HG03064 (cell line): Measurements from ENCODE around the gene CALN1.
"Not testable (repeated sequence)": the region's sequence is repeated elsewhere in the genome, so short reads cannot be mapped to it uniquely, and the experiment has no call there.

Experiments
- ATAC-seq: cut with Tn5 transposase; IDR thresholded peaks from one replicate; pipeline ENCODE4 v1.9.1; 2021; ENCODE audit warnings: low read depth; ENCODE audit not compliant: unreplicated experiment

The CALN1 gene

DNA sequence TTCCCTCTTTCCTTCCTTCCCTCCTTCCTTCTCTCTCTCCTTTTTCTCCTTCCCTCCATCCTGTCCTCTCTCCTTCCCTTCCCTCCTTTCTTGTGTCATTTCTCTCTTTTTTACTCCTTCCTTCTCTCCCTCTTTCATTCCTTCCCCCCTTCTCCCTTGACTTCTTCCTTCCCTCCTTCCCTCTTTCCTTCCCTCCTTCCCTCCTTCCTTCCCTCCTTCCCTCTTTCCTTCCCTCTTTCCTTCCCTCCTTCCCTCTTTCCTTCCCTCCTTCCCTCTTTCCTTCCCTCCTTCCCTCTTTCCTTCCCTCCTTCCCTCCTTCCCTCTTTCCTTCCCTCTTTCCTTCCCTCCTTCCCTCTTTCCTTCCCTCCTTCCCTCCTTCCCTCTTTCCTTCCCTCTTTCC, 203.1 kb downstream of the CALN1 start:
- ATAC-seq = not testable (repeated sequence)

DNA sequence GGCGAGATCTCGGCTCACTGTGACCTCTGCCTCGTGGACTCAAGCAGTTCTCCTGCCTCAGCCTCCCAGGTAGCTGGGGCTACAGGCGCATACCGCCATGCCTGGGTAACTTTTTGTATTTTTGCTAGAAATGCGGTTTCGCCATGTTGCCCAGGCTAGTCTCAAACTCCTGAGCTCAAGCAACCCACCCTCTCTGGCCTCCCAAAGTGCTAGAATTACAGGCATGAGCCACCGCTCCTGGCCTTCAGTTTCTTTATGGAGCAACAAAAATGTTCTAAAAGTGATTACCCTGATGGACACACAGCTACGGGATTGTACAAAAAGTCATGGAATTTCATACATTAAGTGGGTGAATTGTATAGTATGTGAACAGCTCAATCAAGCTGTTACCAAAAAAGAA, 216.0 kb downstream of the CALN1 start:
- no peak for ATAC-seq

DNA sequence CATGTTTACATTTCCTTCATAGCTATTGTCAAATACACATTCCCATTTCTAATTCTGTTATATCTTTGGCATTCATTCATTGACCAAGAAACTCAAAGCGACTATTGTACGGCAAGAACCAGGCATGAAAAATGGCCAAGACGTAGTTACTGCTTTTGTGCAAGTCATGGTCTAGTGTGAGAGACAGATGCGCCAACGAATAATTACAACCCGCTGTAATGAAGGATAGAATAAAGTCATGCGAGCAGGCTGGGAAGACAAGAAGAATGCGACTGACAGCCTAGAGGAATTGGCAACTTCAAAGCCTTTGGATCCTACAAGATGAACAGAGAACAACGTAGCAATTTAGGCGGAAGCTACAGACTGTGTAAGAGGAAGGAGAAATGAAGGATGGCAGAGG, 221.2 kb downstream of the CALN1 start:
- ATAC-seq = no peak

DNA sequence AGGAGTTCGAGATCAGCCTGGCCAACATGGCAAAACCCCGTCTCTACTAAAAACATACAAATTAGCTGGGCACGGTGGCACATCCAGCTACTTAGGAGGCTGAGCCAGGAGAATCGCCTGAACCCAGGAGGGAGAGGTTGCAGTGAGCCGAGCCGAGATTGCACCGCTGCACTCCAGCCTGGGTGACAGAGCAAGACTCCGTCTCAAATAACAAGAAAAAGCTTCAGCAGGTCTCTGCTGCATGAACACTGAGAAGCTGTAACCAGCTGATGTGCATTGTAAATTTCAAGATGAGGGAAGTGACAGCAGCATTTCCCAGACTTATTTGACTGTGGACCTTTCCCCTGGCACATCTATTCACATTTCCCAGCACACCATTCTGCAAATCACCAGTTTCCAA, 222.0 kb downstream of the CALN1 start:
- no peak for ATAC-seq

DNA sequence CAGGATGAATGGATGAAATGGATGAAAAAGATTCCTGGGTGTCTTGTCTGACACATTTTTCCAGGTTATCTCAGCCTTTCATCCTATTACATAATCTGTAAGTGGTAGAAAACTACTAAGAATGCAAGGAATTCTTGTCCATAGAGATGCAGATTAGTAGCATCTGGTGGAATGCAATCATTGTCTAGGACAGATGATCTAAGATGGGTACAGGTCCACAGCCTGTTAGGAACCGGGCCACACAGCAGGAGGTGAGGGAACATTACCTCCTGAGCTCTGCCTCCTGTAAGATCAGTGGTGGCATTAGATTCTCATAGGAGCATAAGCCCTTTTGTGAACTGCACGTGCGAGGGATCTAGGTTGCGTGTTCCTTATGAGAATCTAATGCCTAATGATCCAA, 225.0 kb downstream of the CALN1 start:
- ATAC-seq = no peak

DNA sequence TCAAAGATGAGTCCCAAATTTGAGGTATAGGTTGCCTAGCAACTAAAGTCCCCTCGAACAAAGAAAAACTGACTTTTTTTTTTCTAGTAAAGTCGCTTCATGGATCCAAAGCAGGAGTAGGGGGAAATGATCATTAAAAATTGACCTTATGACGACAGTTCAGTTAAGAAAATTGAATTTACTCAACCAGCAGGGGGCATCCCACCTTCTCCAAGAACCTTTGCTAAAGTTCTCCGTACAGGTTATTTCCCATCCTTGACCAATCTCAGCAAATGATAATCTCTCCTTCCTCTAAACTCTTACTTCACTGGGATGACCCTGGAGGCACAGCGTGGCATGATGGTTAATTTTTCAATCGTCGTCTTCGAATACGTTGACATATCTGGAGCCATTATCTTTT, 228.3 kb downstream of the CALN1 start:
- no peak for ATAC-seq

DNA sequence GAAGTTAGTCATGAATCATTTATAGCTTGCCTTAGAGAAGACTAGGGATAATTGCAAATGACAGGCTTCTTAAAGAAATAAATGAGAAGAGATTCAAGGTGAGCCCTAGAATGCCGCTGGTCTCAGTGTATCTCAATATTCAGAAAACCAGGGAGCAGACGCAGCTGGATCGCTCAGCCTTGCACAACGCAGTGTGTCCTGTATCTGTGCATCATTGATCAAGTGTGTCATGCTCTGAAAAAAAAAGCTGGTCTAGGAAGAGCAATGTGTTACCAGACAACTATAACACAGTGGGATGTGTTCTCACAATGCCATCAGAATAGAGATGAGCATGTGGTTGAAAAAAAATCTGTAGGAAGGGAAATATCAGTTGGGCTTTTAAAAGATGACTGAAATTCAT, 230.1 kb downstream of the CALN1 start:
- no peak for ATAC-seq

DNA sequence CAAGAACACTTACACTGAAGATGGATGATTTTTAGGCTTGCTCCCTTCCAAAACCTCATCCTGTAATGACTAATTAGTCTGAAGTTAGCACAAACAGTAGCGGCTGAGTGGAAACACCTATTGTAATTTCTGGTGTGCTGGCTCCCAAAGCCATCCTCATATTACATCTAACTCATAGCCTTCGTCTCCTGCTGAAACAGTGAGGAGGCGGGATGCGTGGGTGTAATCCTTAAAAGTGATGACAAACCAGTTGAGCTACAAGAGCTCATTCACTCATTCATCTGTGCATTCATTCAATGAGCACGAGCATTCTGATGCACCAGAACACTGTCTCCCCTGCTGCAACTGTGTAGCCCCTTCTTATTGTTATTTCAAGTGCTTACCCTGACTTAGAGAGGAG, 235.3 kb downstream of the CALN1 start:
- ATAC-seq = no peak

DNA sequence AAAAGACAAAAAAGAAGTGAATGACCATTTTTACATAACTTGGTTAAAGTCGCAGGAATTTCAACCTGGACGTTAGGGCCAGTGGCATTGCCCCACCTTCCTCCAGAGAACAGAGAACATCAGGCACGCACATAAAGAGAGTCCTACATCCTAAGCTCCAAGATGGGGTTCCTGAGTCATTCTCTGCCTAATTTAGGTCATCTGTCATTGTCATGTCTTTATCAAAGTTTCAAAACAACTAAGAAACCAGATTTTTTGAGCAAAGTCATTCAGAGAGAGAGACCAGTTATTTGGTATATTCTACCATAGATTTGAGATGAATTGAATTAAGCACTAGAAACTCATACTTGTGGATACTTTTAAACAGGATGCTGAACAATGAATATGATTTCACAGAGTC, 241.7 kb downstream of the CALN1 start:
- no peak for ATAC-seq

DNA sequence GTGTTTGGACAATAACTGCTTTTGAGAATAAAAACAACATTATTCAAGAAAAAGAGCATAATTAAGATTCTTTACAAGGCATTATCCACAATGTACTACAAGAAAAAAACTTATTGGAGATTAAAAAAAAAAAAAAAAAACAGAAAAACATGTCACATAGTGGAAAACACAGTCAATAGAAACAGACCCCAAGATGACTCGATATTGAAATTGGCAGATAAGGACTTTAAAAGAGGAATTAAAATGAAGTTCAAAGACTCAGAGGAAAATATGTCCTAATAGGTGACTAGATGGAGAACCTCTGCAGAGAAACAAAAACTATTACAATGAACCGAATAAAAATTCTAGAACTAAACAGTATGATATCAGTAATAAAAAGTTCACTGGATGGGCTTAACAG, 248.9 kb downstream of the CALN1 start:
- no peak for ATAC-seq

DNA sequence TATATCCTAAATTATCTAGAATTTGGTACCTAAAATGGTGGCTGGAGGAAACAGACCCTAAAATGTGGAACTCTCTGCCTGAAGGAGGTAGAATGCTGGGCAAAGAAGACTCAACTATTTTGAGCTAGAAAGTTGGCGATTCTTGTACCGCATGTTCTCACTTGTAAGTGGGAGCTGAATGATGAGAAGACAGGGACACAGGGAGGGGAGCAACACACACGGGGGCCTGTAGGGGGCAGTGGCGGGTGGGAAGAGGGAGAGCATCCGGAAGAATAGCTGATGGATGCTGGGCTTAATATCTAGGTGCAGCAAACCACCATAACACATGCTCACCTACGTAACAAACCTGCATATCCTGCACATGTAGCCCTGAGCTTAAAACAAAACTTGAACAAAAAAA, 250.6 kb downstream of the CALN1 start:
- no peak for ATAC-seq

DNA sequence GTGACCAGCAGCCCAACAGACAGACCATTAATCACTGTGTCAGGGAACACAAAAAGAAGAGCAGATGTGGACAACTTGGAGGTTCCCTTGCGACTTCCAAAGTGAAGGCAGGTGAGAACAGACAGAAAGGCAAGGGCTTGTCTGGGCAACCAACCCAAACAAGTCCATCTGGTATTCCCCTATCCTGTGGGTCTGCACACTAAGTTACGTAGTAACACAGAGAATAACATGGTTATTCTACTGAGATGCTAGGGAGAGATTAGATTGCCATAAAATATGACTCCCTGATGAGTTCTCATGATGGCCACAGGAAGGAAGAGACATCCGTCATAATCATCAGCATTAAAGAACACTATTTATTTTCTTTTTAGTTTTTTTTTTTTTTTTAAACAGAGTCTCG, 252.2 kb downstream of the CALN1 start:
- no peak for ATAC-seq

DNA sequence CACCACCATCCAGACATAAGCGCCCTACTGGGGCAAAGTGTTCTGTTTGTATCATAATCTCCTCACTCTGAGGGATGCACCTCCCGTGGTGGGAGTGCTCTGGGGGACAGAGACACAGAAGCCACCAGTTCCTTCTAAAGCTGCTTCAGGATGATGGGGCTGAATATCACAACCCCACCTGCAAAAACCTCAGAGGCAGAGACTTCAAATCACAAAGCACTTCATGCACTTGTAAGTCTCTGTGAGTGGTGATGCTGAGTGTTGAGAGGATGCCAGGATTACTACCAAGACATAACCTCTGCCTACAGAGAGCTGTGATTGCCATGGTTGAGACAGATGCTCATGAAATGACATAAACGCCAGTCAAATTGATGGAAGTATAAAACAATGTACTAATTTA, 255.5 kb downstream of the CALN1 start:
- ATAC-seq = no peak

DNA sequence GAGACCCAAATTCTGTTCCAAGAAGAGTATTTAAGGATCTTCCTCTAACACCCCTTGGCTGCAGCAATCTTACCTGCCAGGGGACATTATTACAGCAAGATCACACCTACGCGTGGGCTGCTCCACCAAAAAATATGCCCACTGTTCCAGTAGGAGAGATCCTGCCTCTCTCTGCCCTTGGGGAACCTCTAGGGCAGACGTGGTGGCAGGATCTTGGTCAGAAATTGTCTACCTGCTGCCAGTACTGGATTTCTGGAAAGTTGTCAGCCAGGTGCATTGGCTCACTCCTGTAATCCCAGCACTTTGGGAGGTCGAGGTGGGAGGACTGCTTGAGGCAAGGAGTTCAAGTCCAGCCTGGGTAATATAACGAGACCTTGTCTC, 259.0 kb downstream of the CALN1 start:
- no peak for ATAC-seq

DNA sequence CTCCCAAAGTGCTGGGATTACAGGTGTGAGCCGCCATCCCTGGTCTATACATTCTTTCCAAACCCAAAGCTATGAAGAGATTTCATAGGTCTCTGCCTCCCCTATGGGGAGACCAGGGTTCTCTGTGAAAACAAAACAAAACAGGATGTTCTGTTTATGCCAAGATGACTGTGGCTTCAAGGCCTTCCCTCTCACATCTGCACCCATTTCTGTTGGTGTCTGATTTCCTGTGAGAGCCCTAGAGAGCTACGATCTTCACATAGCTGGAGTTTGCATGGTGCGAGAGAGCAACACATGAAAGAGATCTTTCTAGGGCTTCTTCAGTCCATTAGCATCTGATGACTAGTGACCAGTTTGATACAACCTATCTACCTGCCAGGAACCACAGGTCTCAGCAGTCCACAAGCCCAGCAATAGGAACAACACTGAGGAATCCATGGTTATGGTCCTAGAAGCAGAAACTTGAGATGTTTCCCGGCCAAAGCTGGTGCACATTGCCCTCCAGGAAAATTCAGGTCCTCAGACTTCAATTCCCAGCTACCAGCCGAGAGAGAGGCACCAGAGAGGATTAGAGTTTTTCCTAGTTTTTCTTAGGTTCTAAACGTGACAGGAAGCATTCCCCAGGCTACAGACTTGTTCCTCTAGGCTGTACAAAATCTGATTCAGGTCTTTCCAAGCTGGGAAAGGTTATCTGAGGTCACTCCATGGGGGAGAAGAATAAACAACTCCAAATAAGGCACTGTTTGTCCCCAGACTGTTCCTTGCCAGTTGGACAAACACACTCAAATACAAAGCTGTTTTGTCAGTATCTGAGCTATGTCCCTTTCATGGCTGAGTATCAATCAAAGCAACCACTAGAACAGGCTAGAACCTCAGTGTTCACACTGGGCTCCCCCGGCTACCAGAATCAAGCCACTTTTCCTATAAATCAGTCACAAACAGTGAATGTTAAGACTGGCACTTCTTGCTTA, 259.7 kb downstream of the CALN1 start:
- no peak for ATAC-seq

DNA sequence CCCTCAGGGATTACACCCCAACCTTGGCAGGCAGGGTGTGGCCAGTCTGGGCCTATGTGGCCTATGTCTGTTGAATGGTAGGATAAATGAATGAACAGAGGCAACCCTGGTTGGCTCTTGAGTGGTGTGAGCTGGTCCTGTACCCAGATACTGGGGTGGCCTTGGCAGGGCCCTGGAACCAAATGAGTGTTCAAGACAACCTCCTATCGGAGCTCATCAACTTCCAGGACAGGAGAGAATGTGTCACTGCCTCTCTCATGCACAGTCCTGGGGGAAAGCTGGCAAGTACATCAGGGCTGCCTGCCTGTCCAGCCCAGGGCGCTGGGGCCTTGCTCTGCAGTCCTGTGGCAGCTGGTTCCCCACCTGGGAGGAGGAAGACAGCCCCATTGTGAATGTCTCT, 271.6 kb downstream of the CALN1 start:
- ATAC-seq = no peak

DNA sequence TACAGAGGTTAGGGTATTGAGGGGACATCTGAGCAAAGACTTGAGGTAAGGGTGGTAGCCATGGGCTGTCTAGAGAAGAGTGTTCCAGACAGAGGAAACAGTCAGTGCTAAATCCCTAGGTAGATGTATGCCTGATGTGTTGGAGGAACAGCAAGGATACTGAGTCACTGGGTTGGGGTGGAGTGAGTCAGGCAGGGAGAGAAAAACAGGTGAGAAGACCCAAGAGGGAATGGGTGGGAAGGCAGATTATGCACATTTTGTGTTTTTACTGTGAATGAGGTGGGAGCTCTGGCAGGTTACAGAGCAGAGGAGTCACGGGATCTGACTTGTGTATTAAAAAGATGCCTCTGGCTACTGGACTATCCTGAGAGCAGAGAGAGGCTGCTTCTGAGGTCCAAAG, 285.0 kb downstream of the CALN1 start:
- ATAC-seq = no peak

DNA sequence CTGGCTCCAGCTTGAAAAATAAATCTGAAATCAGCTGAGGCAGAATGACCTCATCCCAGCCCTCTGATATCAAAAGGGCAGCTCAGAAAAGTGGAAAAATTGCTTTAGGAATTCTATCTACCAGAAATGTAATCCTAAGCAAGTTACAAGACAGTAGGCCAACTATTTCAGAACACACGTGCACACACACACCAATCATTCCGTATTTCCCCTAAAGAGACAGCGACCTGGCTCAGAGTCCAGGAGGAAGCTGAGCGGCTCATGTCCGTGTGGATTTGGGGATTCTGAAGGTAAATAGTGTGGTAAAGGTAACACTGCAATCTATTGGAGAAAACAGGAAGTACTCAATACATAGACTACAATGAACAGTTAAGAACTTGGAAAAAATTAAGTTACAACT, 288.2 kb downstream of the CALN1 start:
- no peak for ATAC-seq

DNA sequence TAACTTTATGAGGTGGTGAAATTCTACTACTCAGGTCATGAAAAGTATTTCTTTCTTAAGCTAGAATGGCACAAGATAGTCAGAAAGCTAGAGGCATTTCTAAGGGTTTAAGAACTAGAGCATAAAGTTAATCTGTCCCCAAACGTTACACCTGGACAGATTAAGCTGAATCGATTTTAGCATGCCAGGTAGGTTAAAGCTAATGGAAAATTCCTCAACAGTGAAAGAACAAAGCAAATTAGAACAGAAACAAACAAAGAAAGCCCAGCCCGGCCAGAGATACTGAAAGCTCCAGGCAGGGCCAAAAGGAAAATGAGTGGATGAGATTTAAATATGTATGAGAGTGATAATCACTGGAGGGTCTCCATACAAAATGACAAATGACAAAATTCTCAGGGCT, 293.8 kb downstream of the CALN1 start:
- no peak for ATAC-seq

DNA sequence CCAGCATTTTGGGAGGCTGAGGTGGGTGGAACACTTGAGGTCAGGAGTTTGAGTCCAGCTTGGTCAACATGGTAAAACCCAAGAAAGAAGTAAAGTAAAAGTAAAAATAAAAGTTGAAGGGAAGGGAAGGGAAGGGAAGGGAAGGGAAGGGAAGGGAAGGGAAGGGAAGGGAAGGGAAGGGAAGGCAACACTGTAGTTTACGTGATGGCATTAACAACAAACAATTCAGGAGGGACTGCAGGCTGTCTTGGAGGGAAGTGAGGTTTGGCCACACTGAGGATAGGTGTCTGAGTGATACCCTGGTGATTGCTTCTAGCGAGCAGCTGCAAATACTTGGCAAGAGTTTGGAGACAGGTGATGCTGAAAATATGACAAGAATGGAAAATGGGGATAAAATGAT, 298.0 kb downstream of the CALN1 start:
- no peak for ATAC-seq

DNA sequence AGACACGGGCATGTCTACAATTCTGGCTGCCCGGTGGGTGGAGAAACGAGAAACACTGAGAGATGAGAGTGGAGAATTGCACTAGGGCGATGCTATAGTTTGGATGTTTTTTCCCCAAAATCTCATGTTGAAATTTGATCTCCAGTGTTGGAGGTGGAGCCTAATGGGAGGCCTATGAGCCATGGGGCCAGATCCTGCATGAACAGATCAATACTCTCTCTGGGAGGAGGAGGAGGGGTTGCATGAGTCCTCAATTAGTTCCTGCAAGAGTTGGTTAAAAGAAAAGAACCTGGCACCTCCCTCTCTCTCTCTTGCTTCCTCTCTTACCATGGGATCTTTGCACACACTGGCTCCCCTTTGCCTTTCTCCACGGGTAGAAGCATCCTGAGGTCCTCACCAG, 299.1 kb downstream of the CALN1 start:
- ATAC-seq = no peak

DNA sequence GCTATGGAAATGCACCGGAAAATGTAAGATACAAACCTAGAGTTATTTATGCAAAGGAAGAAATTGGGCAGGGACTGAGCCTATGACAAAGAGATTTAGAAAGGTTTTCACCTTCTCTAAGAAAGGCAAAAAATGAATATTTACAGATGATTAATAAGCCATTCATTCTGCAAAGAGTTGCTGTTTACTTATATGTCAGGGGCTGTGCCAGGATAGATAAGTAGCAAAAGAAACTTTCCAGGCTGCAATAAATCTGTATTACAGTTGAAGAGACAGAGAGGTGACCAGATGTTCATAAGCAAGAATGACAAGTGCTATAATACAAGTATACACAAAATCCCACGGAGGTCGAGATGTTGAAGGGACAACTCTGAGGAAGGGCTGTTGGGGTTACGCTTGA, 299.6 kb downstream of the CALN1 start:
- ATAC-seq = no peak

DNA sequence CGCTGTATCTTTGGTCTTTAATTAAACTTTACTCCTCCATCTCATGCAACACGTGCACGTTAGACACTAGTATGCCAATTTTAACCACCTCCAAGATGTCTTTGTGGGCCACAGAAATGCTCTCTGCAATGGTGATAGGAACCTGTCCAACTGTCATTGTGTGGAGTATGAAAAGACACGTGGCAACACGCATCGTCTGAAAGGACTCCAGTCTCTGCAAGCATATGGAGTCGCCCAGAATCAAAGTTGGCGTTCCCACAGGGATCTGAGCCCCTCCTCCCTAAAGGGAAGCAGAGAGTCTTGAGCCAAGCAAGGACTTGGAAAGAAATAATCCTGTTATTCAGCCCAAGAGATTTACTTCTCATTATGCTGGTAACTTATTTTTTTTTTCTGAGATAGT, 301.1 kb downstream of the CALN1 start:
- ATAC-seq = no peak
